ENCODE measurements around the gene NR2F1-AS1. TPM values are rescaled to one million over a fixed set of nuclear protein-coding genes. Genes with fewer than 3 reads are reported as not detected.

The NR2F1-AS1 gene
- total and polyA plus RNA-seq, 2 experiments from 2014 or later = 8.3 to 36.0 TPM

- no peaks in the 10 kb centered on the region for H3K27me3 ChIP-seq (replicated peaks; ENCODE audit: insufficient read depth)
- H3K4me1 ChIP-seq (ENCODE audit: insufficient read depth) = peaks cover 20% of the 10 kb centered on the region
- DNase-seq = peak; percentile 96
- in situ Hi-C loops (cut with MboI) = no loop called here
- no peaks in the 10 kb centered on the region for H4K20me1 ChIP-seq (ENCODE audit: insufficient read depth)
- peak overlapping the region; percentile 51 for H2AFZ ChIP-seq
- WGBS, 2 experiments (ENCODE audit: low coverage in 1 of 2, low lambda C conversion rate in 2 of 2, missing lambda C conversion rate in 2 of 2) = 0 to 3% methylated on average over 1 of the region's 1 CpG
- H3K4me2 ChIP-seq (ENCODE audit: unreplicated experiment) = peak overlapping the region; percentile 45
- H3K4me3 ChIP-seq = 0 out of 2 replicates have a peak overlapping the region, but pooled peaks have one; percentile 5
- peak overlapping the region; percentile 60 for H3K9ac ChIP-seq
- no peaks in the 10 kb centered on the region for H3K9me3 ChIP-seq (ENCODE audit: low read depth)
- peak overlapping the region; percentile 89 for H3K27ac ChIP-seq
- H3F3A ChIP-seq (ENCODE audit: insufficient read depth) = peaks cover 20% of the 10 kb centered on the region
- TF ChIP-seq EZH2phosphoT487 (IDR thresholded peaks at IDR 0.05; ENCODE audit: insufficient read depth, low read depth) = no peak
- no peak for TF ChIP-seq EZH2 (IDR thresholded peaks at IDR 0.05; ENCODE audit: insufficient read depth, poor library complexity, severe bottlenecking)
- H3K36me3 ChIP-seq (ENCODE audit: low read depth) = no peaks in the 10 kb centered on the region
- no peaks in the 10 kb centered on the region for H3K9me2 ChIP-seq (ENCODE audit: insufficient read depth)
- H3K79me2 ChIP-seq (ENCODE audit: insufficient read depth) = peaks cover 7% of the 10 kb centered on the region; the same call in 1 of the 2 replicates
Observed at GRCh38 chr5:93503598-93504067, 77.4 kb downstream of the NR2F1-AS1 start.

GRCh38 chr5:93497096-93497495 is 83.9 kb downstream of the NR2F1-AS1 start:
- TF ChIP-seq EZH2phosphoT487 (IDR thresholded peaks at IDR 0.05; ENCODE audit: insufficient read depth, low read depth) = no peak
- TF ChIP-seq EZH2 (IDR thresholded peaks at IDR 0.05; ENCODE audit: insufficient read depth, poor library complexity, severe bottlenecking) = no peak
- no peak overlapping the region for H3K4me3 ChIP-seq
- 0 out of 2 replicates have a peak, but pooled peaks cover 4% of the 10 kb centered on the region for H3F3A ChIP-seq (ENCODE audit: insufficient read depth)
- H3K9me2 ChIP-seq (ENCODE audit: insufficient read depth) = no peaks in the 10 kb centered on the region
- H3K4me2 ChIP-seq (ENCODE audit: unreplicated experiment) = no peak overlapping the region
- no peak for DNase-seq
- H4K20me1 ChIP-seq (ENCODE audit: insufficient read depth) = no peaks in the 10 kb centered on the region
- no peaks in the 10 kb centered on the region for H3K9me3 ChIP-seq (ENCODE audit: low read depth)
- in situ Hi-C loops (cut with MboI) = no loop called here
- H3K79me2 ChIP-seq (ENCODE audit: insufficient read depth) = peaks cover 7% of the 10 kb centered on the region; the same call in 1 of the 2 replicates
- 95 to 98% methylated on average over 4 of the region's 4 CpGs for WGBS, 2 experiments (ENCODE audit: low coverage in 1 of 2, low lambda C conversion rate in 2 of 2, missing lambda C conversion rate in 2 of 2)
- no peak overlapping the region for H3K27ac ChIP-seq
- H3K9ac ChIP-seq = no peak overlapping the region
- peaks cover 8% of the 10 kb centered on the region for H3K4me1 ChIP-seq (ENCODE audit: insufficient read depth)
- H3K36me3 ChIP-seq (ENCODE audit: low read depth) = no peaks in the 10 kb centered on the region
- no peaks in the 10 kb centered on the region for H3K27me3 ChIP-seq (replicated peaks; ENCODE audit: insufficient read depth)
- no peak overlapping the region for H2AFZ ChIP-seq

- TF ChIP-seq EZH2 (IDR thresholded peaks at IDR 0.05; ENCODE audit: insufficient read depth, poor library complexity, severe bottlenecking) = no peak
- no peak for TF ChIP-seq EZH2phosphoT487 (IDR thresholded peaks at IDR 0.05; ENCODE audit: insufficient read depth, low read depth)
- DNase-seq = no peak
- H2AFZ ChIP-seq = no peak overlapping the region
- peaks cover 5% of the 10 kb centered on the region for H3K9me3 ChIP-seq (ENCODE audit: low read depth)
- peaks cover 14% of the 10 kb centered on the region for H3K4me1 ChIP-seq (ENCODE audit: insufficient read depth)
- peaks cover 3% of the 10 kb centered on the region; the same call in 1 of the 2 replicates for H3K36me3 ChIP-seq (ENCODE audit: low read depth)
- peaks cover 6% of the 10 kb centered on the region; the same call in 1 of the 2 replicates for H3F3A ChIP-seq (ENCODE audit: insufficient read depth)
- no peak overlapping the region for H3K27ac ChIP-seq
- H3K4me2 ChIP-seq (ENCODE audit: unreplicated experiment) = no peak overlapping the region
- H3K79me2 ChIP-seq (ENCODE audit: insufficient read depth) = no peaks in the 10 kb centered on the region
- H3K9ac ChIP-seq = no peak overlapping the region
- H3K4me3 ChIP-seq = no peak overlapping the region
- no peaks in the 10 kb centered on the region for H3K9me2 ChIP-seq (ENCODE audit: insufficient read depth)
- in situ Hi-C loops (cut with MboI) = no loop called here
- H4K20me1 ChIP-seq (ENCODE audit: insufficient read depth) = no peaks in the 10 kb centered on the region
- H3K27me3 ChIP-seq (replicated peaks; ENCODE audit: insufficient read depth) = no peaks in the 10 kb centered on the region
Observed at GRCh38 chr5:93479982-93480509, 101.0 kb downstream of the NR2F1-AS1 start.

DNA sequence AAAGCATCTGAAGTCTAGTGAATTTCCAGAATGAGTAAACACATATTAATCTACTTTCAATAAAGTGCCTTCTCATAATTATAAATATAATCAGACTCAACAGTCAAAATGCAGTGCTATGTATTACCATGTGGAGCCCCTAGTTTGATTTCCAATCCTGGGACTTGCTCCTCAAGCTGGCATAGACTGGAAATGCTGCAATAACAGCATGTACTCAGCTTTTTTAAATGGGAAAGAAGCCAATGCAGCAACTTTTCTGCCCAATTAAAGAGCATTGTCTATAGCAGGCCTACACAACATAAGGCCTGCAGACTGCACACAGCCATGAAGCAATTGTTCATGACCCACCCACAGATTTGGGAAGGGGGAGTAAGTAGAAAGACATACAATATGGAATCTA is 103.2 kb downstream of the NR2F1-AS1 start:
- Histone ChIP-seq H3K36me3 (ENCODE audit: low read depth) (peaks cover 3% of the 10 kb centered on the region; the same call in 1 of the 2 replicates), H2AFZ (no peak overlapping the region), H3K27ac (no peak overlapping the region), H3K4me2 (ENCODE audit: unreplicated experiment) (no peak overlapping the region), H3K9me2 (ENCODE audit: insufficient read depth) (no peaks in the 10 kb centered on the region), H3K9me3 (ENCODE audit: low read depth) (peaks cover 5% of the 10 kb centered on the region), H3K27me3 (replicated peaks; ENCODE audit: insufficient read depth) (no peaks in the 10 kb centered on the region), H3K4me1 (ENCODE audit: insufficient read depth) (peaks cover 14% of the 10 kb centered on the region), H3K79me2 (ENCODE audit: insufficient read depth) (no peaks in the 10 kb centered on the region), H3K4me3 (no peak overlapping the region), H3F3A (ENCODE audit: insufficient read depth) (peaks cover 6% of the 10 kb centered on the region; the same call in 1 of the 2 replicates), H3K9ac (no peak overlapping the region), H4K20me1 (ENCODE audit: insufficient read depth) (no peaks in the 10 kb centered on the region)
- DNase-seq = no peak
- in situ Hi-C loops (cut with MboI) = no loop called here
- TF ChIP-seq EZH2phosphoT487 (IDR thresholded peaks at IDR 0.05; ENCODE audit: insufficient read depth, low read depth) (no peak), EZH2 (IDR thresholded peaks at IDR 0.05; ENCODE audit: insufficient read depth, poor library complexity, severe bottlenecking) (no peak)
